HG02852 (cell line): Measurements from ENCODE around the gene LIG1.
"Not testable (repeated sequence)": the region's sequence is repeated elsewhere in the genome, so short reads cannot be mapped to it uniquely, and the experiment has no call there.

Source experiments
- ATAC-seq: cut with Tn5 transposase; IDR thresholded peaks from one replicate; pipeline ENCODE4 v1.9.1; 2021; ENCODE audit warnings: mild to moderate bottlenecking, moderate library complexity; ENCODE audit not compliant: unreplicated experiment

The LIG1 gene

GRCh38 chr19:48122421-48122820 lies 47.7 kb downstream of the LIG1 start:
- no peak for ATAC-seq

GRCh38 chr19:48121909-48122371 lies 48.2 kb downstream of the LIG1 start:
- no peak for ATAC-seq

DNA sequence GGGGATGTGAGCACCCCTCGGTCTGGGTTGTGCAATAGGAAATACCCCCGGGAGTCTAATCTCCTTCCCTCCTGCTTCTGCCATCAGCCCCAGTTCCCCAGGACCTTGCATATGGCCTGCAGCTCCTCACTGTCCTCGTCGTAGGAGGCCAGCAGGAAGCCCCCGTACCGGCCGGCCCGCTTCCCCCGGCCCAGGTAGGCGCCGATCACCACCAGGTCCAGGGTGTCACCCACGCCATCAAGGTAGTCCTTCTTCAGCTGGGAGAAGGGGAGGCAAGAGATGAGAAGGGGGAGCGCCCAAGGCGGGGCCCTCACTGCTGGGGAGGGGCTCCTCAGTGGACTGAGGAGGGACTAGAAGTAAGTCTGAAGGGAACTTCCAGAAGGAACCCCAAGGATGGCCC lies 49.1 kb downstream of the LIG1 start:
- no peak for ATAC-seq

DNA sequence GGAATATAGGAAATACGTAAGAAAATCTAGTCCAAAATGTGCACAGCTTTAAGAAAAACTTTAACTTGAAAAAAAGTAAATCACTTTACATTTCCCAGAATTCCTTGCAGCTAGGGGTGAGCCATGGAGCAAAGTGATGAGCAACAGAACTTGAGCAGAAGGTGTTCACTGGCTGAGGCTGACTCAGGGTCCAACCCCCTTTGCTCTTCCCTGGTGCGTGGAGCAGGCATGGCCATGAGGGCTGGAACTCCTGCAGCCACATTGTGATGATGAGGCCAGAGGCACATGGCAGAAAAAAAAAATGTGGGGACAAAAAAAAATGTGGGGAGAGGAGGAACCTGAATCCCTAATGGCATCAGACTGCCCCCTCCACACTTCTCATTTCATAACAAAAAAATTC lies 49.6 kb downstream of the LIG1 start:
- no peak for ATAC-seq

DNA sequence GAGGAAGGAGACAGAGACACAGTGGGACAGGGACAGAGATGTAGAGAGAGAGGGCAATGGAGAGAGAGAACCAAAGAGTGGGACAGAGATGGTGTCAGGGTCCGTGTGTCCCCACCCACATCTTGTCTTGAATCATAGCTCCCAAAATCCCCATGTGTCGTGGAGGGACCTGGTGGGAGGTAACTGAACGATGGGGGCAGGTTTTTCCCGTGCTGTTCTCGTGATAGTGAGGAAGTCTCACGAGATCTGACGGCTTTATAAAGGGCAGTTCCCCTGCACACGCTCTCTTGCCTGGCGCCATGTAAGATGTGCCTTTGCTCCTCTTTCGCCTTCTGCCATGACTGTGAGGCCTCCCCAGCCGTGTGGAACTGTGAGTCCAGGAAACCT lies 52.0 kb downstream of the LIG1 start:
- no peak for ATAC-seq

GRCh38 chr19:48117515-48118130 lies 52.5 kb downstream of the LIG1 start:
- ATAC-seq, result no peak

- no peak for ATAC-seq
Observed at GRCh38 chr19:48113190-48113917, 56.8 kb downstream of the LIG1 start.

GRCh38 chr19:48111280-48111679 lies 58.9 kb downstream of the LIG1 start:
- no peak for ATAC-seq

DNA sequence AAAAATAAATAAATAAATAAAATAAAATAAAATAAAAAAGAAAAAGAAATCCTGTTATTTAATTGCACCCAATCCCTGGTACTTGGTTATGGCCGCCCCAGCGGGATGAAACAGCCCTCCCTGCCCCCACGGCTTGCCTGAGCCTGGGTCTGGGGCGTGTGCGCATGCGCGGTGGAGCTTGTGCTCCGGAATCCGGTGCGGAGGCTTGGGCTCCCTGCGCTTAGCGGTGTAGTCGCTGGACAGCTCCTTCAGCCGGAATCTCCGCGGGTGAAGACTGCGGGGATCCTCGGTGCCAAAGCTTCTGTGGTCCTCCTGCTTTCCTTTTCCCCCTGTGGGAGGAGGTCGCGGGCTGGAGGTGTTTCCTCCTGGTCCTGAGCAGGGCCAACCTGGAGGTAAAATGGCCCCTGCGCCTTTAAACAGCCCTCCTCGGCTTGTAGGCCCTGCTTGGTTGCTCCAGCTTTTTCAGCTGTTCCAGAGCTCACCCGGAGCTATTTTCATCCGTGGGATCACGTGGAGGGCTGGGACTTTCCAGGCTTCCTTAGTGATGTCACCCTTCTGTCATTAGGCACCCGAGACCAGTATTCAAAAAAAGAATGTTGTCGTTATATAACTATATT lies 59.7 kb downstream of the LIG1 start, which contains the start of gene PLA2G4C:
Gene PLA2G4C, minus strand, starts transcription at position 468 of the 617 bp plus-strand sequence. CDS start 4,288 bp downstream, outside the sequence.
- ATAC-seq, result peak; percentile 68

- ATAC-seq, result no peak
Observed at GRCh38 chr19:48108997-48109782, 61.0 kb downstream of the LIG1 start.

DNA sequence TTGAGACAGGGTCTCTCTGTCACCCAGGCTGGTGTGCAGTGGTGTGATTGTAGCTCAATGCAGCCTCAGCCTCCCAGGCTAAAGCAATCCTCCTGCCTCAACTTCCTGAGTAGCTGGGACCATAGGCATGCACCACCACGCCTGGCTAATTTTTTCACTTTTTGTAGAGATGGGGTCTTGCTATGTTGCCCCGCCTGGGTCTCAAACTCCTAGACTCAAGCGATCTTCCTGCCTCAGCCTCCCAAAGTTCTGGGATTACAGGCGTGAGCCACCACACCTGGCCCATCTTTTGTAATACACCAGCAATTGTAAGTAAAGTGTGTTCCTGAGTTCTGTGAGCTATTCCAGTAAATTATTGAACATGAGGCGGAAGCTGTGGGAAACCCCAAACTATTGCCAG lies 66.2 kb downstream of the LIG1 start:
- no peak for ATAC-seq

DNA sequence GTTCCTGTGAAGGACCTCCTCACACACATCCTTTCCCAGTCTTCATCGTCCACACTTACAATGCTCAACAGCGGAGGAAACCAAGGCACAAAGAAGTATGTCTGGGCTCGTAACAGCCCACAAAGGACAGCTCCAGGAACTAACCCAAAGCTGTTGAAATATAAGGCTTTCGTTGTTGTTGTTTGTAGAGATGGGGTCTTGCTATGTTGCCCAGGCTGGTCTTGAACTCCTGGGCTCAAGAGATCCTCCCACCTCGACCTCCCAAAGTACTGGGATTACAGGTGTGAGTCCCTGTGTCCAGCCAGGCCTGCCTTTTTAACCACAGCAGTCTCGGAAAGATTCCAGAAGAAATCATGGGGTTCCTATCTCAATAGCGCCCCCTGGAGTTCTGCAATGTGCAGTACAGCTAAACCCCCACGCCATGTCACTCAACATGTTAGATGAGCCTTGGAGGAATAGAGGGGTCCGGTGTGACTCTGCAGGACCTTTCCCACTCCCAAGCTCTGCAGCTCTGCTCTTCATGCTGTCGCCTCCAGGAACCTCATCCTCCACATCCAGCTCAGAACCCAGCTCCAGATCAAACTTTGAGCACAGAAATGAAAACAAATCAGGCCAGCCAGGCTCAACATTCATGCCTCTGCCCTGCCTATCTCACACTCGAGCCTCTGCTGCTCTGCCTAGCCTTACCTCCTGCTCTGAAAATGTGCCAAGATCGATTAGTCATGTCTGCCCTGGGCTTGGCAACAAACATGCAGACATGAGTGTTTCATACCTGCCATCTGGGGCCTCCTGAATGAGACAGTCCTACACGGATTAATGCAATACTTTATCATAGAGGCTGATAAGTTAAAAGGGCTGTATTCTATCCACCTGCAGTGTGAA lies 67.0 kb downstream of the LIG1 start:
- no peak for ATAC-seq

GRCh38 chr19:48095612-48096175 lies 74.5 kb downstream of the LIG1 start:
- no peak for ATAC-seq

DNA sequence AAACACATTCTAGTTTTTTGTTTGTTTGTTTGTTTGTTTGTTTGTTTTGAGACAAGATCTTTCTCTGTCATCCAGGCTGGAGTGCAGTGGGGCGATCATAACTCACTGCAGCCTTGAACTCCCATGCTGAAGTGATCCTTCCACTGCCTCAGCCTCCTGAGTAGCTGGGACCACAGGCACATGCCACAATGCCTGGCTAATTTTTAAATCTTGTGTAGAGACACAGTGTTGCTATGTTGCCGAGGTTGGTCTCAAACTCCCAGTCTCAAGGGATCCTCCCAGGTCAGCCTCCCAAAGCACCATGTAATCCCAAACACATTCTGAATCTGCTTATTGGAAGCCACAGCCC lies 75.3 kb downstream of the LIG1 start:
- no peak for ATAC-seq

DNA sequence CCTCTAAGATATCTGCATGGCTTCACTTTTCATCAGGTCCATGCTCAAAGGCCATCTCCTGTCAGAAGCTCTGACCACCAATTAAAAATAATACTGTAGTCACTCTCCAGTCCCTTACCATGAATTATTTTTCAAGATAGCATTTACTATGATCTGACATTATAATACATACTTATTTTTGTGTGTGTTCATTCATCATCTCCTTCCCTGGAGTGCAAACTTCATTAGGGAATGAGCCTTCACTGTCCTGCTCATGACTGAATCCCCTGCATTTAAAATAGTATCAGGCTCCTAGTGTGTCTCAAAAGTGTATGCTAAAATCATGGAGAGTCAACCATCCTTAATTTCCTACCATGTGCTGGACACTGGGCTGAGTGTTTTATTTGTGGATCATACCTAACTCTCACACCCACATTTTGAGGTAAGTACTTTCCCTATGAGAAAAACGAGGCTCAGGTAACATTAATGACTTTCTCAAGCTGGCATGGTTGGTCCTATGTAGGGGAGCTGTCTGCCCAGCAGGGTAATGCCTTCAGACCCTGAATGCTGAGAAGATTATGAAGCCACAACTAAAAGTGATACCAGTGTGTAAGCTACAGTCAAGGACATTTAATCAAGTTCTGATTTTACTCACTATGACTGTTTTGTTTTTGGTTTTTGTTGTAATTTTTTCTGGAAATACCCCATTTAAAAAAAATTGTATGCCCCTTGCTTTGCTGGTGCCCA lies 75.9 kb downstream of the LIG1 start:
- no peak for ATAC-seq

DNA sequence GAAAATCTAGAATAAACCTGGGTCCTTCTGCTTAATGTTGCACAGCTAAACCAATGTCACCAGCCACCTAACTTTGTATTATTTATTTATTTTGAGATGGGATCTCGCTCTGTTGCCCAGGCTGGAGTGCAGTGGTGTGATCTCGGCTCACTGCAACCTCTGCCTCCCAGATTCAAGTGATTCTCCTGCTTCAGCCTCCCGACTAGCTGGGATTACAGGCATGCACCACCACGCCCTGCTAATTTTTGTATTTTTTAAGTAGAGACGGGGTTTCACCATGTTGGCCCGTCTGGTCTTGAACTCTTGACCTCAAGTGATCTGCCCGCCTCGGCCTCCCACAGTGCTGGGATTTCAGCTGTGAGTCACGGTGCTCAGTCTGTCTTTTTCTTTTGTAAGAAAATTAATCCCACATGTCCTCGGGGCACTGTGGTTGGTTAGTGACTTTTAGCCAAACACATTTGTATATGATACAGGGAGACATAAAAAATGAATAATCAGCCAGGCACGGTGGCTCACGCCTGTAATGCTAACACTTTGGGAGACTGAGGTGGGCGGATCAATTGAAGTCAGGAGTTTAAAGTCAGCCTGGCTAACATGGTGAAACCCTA lies 78.9 kb downstream of the LIG1 start:
- not testable (repeated sequence) for ATAC-seq

DNA sequence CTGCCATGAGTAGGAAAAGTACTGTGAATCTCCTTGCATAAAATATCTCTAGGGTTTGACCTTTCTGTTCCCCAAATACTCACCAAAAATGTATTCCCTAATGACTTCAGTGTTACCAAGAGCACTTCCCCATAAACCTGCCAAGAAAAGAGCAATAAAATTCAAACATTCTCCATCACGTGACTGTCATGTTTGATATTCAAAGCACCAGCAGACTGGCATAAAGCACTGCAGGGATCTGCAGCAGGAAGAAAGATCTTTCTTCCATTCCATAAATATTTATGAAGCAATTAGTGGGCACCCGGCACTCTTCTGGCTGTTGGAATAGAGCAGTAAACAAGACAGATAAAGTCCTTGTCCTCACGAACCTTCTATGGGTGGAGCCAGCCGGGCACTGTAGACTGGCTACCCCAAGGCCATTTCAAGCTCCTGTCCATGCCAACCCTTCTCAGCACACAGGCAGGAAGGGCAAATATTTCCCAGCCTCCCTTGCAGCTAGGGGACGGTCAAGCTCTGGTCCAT lies 79.8 kb downstream of the LIG1 start:
- no peak for ATAC-seq

GRCh38 chr19:48088991-48089390 lies 81.2 kb downstream of the LIG1 start:
- ATAC-seq, result not testable (repeated sequence)
